Kidney (tissue), 14 donors: ENCODE results near the gene KLRG1. TPM values are rescaled to one million over a fixed set of nuclear protein-coding genes. Genes with fewer than 3 reads are reported as not detected.

Source experiments
- DNase-seq, 5 donors: peaks; one replicate each; pipeline ENCODE4 v3.0.0-alpha.2; 2013 to 2020
- FAIRE-seq: peaks from 2 replicates; lab custom pipeline; 2012; peaks lifted over from hg19 to GRCh38; lab: Jason Lieb, UNC
- H3K27ac ChIP-seq, 2 donors: one replicate each; pipeline ENCODE4 v1.7.0; 2013; ENCODE audit warnings: low read depth in 2 of 2, low read length in 2 of 2, inconsistent platforms in 1 of 2
- H3K27me3 ChIP-seq: one replicate; pipeline ENCODE4 v1.7.1; 2013; ENCODE audit warnings: low read length, inconsistent platforms; ENCODE audit not compliant: control insufficient read depth, insufficient read depth
- H3K36me3 ChIP-seq, 3 donors: one replicate each; pipeline versions ENCODE4 v1.7.0 to v1.7.1; 2013; ENCODE audit warnings: low read length in 3 of 3, control low read depth in 1 of 3, inconsistent platforms in 1 of 3; ENCODE audit not compliant: insufficient read depth in 3 of 3, control insufficient read depth in 2 of 3
- H3K4me1 ChIP-seq, 3 donors: one replicate each; pipeline versions ENCODE4 v1.7.0 to v1.7.1; 2013; ENCODE audit warnings: low read length in 3 of 3, inconsistent platforms in 1 of 3, low read depth in 1 of 3; ENCODE audit not compliant: control insufficient read depth in 2 of 3, insufficient read depth in 2 of 3
- H3K4me3 ChIP-seq, 3 donors: one replicate each; pipeline versions ENCODE4 v1.7.0 to v1.8.1; 2013; ENCODE audit warnings: low read length in 3 of 3, control low read depth in 1 of 3, inconsistent platforms in 1 of 3
- H3K9ac ChIP-seq, 3 donors: one replicate each; pipeline versions ENCODE4 v1.7.0 to v1.7.1; 2013; ENCODE audit warnings: low read length in 3 of 3, control low read depth in 1 of 3, inconsistent platforms in 1 of 3
- H3K9me3 ChIP-seq, 3 donors: one replicate each; pipeline versions ENCODE4 v1.7.0 to v1.7.1; 2013; ENCODE audit warnings: low read length in 3 of 3, control low read depth in 1 of 3, inconsistent platforms in 1 of 3; ENCODE audit not compliant: control insufficient read depth in 2 of 3, insufficient read depth in 1 of 3
- CTCF ChIP-seq: IDR thresholded peaks from 3 replicates; pipeline ENCODE4 v1.5.1; 2012; ENCODE audit warnings: mild to moderate bottlenecking, moderate library complexity, borderline replicate concordance; ENCODE audit not compliant: insufficient read depth; ENCODE audit errors: extremely low read depth
- intact Hi-C: fragments of 100-400 bp; cut with DNase I; formaldehyde crosslinking; loops from one replicate; pipeline ENCODE4 v1.11.1; 2022
- polyA plus RNA-seq: library from polyadenylated mRNA; stranded (reverse); fragments of 350-450 nt; fragmentation: Illumina TruSeq; extraction: RNeasy Lipid Tissue Mini Kit (QIAGEN cat#74804); gene quantifications from one replicate; pipeline ENCODE4 v1.2.3, GENCODE V29; 2014; ENCODE audit warnings: low read depth, low replicate concordance; ENCODE audit not compliant: insufficient read depth
- total RNA-seq: library from RNA; stranded (reverse); fragmentation: NEBNext Ultra II Directional; extraction: Animal tissue kit (Norgen Biotek cat#: 25700); gene quantifications from one replicate; pipeline ENCODE4 v1.2.1, GENCODE V29; 2021
- donor health status: control.
- donor health status: control.
- donor health status: control.
- donor health status: control.
- donor health status: control.
- donor health status: DM: yes; HTN: yes; CAD: no.
- donor health status: Normal renal cell carcinoma (clear cell type).

The KLRG1 gene
- total and polyA plus RNA-seq, 2 donors from 2014 or later, result 3.2 to 7.7 TPM

GRCh38 chr12:8951744-8952143, 37.6 kb upstream of the KLRG1 start:
- no peak for TF ChIP-seq CTCF
- Histone ChIP-seq H3K9me3 (peaks cover 0 to 4% (median 0%) of the 10 kb centered on the region in 3 donors), H3K4me3 (no peak overlapping the region), H3K27me3 (no peaks in the 10 kb centered on the region), H3K36me3 (no peaks in the 10 kb centered on the region), H3K9ac (no peak overlapping the region), H3K4me1 (peaks cover 0 to 6% (median 6%) of the 10 kb centered on the region in 3 donors), H3K27ac (no peak overlapping the region)
- intact Hi-C loops, result no loop called here
- FAIRE-seq, result no peak
- no peak for DNase-seq

GRCh38 chr12:8953773-8954402, 35.5 kb upstream of the KLRG1 start:
- Histone ChIP-seq H3K4me1 (peaks cover 0 to 3% (median 0%) of the 10 kb centered on the region in 3 donors), H3K27ac (no peak overlapping the region), H3K9me3 (peaks cover 0 to 4% (median 0%) of the 10 kb centered on the region in 3 donors), H3K9ac (no peak overlapping the region), H3K36me3 (no peaks in the 10 kb centered on the region), H3K27me3 (no peaks in the 10 kb centered on the region), H3K4me3 (no peak overlapping the region)
- intact Hi-C loops, result no loop called here
- TF ChIP-seq CTCF, result no peak
- FAIRE-seq, result no peak
- DNase-seq, result no peak

- no peaks in the 10 kb centered on the region for H3K36me3 ChIP-seq
- no peak overlapping the region for H3K27ac ChIP-seq
- H3K4me1 ChIP-seq, result no peaks in the 10 kb centered on the region
- intact Hi-C loops, result no loop called here
- H3K9ac ChIP-seq, result no peak overlapping the region
- no peak for DNase-seq
- no peaks in the 10 kb centered on the region for H3K27me3 ChIP-seq
- H3K4me3 ChIP-seq, result no peak overlapping the region
- no peak for FAIRE-seq
- TF ChIP-seq CTCF, result no peak
- H3K9me3 ChIP-seq, result peaks cover 0 to 4% (median 0%) of the 10 kb centered on the region in 3 donors
Observed at GRCh38 chr12:8956073-8956472, 33.3 kb upstream of the KLRG1 start.
